ENCODE measurements around the gene MTCP1. TPM values are rescaled to one million over a fixed set of nuclear protein-coding genes. Genes with fewer than 3 reads are reported as not detected.

MTCP1 gene
- total RNA-seq, 4 donors from 2014 or later, result 1.6 to 2.3 (median 1.9) TPM

DNA sequence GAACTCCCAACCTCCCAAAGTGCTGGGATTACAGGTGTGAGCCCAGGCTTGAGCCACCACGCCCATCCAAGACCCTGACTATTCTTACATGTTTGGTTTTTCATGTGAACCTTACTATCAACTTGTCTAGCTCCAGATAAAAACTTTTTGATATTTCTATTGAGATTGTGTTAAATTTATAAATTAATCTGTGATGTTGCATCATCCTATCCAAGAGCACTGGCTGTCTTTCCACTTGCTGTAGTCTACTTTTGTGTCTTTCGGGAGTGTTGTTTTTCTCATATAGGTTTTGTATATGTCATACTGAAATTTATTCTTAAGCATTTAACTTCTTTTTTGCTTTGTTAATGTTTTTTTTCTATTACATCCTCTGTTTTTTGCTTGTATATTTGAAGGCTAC, 35.0 kb upstream of the MTCP1 start:
- no peaks in the 10 kb centered on the region for H3K4me1 ChIP-seq
- WGBS, result 88% methylated on average over 2 of the region's 2 CpGs
- TF ChIP-seq POLR2AphosphoS5 (IDR thresholded peaks at IDR 0.05) (no peak), EP300 (IDR thresholded peaks at IDR 0.05) (no peak), CTCF (IDR thresholded peaks at IDR 0.05) (no peak), POLR2A (IDR thresholded peaks at IDR 0.05) (no peak)

GRCh38 chrX:155094468-155095061, 23.6 kb upstream of the MTCP1 start:
- H3K27ac ChIP-seq, result no peak overlapping the region
- WGBS, result 46% methylated on average over 4 of the region's 4 CpGs

More for the DNA sequence above, 35.0 kb upstream of the MTCP1 start:
- no peak overlapping the region for H3K27ac ChIP-seq
- DNase-seq (ENCODE audit: low spot score in 2 of 2), result no peak
- no peaks in the 10 kb centered on the region for H3K27me3 ChIP-seq
- H3K4me3 ChIP-seq, result no peak overlapping the region
- no peaks in the 10 kb centered on the region for H3K36me3 ChIP-seq
- no peaks in the 10 kb centered on the region for H3K9me3 ChIP-seq

GRCh38 chrX:155086961-155087735, 16.2 kb upstream of the MTCP1 start:
- Histone ChIP-seq H3K4me3 (no peak overlapping the region), H3K4me1 (no peaks in the 10 kb centered on the region), H3K36me3 (peaks cover 7% of the 10 kb centered on the region), H3K27ac (no peak overlapping the region), H3K9me3 (no peaks in the 10 kb centered on the region), H3K27me3 (no peaks in the 10 kb centered on the region)
- TF ChIP-seq POLR2A (IDR thresholded peaks at IDR 0.05), result no peak
- TF ChIP-seq POLR2AphosphoS5 (IDR thresholded peaks at IDR 0.05), result no peak
- no peak for TF ChIP-seq CTCF (IDR thresholded peaks at IDR 0.05)
- TF ChIP-seq EP300 (IDR thresholded peaks at IDR 0.05), result no peak
- WGBS, result 85% methylated on average over 26 of the region's 26 CpGs
- no peak for DNase-seq (ENCODE audit: low spot score in 2 of 2)

More at GRCh38 chrX:155094468-155095061, 23.6 kb upstream of the MTCP1 start:
- Histone ChIP-seq H3K27me3 (no peaks in the 10 kb centered on the region), H3K4me1 (no peaks in the 10 kb centered on the region), H3K9me3 (no peaks in the 10 kb centered on the region), H3K4me3 (no peak overlapping the region), H3K36me3 (peaks cover 7% of the 10 kb centered on the region)
- TF ChIP-seq POLR2AphosphoS5 (IDR thresholded peaks at IDR 0.05), result no peak
- TF ChIP-seq EP300 (IDR thresholded peaks at IDR 0.05), result no peak
- TF ChIP-seq POLR2A (IDR thresholded peaks at IDR 0.05), result no peak
- peak; percentile 13 to 24 for TF ChIP-seq CTCF (IDR thresholded peaks at IDR 0.05)
- DNase-seq (ENCODE audit: low spot score in 2 of 2), result no peak

DNA sequence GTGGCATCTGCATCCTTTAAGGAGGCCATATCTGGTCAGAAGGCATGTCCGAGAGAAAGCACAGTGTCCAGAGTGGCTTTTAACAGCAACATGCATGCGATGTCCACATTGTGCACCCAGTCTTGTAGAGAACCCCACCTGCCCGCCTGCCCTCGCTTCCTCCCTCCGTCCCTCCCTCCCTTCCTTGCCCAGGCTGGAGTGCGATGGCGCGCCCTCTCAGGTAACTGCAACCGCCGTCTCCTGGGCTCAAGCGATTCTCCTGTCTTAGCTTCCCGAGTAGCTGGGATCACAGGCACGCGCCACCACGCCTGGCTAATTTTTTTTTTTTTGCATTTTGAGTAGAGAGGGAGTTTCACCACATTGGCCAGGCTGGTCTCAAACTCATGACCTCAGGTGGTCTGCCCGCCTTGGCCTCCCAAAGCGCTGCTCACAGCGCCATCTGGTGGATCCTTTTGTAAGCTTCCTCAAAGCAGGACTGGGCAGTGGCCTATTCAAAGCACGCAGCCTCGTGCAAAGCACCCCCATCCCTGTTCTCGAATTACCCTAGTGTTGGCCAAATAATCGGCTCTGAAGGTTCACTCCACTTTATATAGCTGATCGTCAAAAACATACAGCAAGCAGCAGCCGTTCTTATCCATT, 15.4 kb upstream of the MTCP1 start:
- no peak for TF ChIP-seq EP300 (IDR thresholded peaks at IDR 0.05)
- no peak for TF ChIP-seq POLR2A (IDR thresholded peaks at IDR 0.05)
- TF ChIP-seq POLR2AphosphoS5 (IDR thresholded peaks at IDR 0.05), result no peak
- TF ChIP-seq CTCF (IDR thresholded peaks at IDR 0.05), result peak in 1 of 2 donors; percentile 20
- H3K4me1 ChIP-seq, result no peaks in the 10 kb centered on the region
- WGBS, result 77% methylated on average over 24 of the region's 24 CpGs
- no peak for DNase-seq (ENCODE audit: low spot score in 2 of 2)
- H3K36me3 ChIP-seq, result peaks cover 7% of the 10 kb centered on the region
- H3K27ac ChIP-seq, result no peak overlapping the region
- H3K4me3 ChIP-seq, result no peak overlapping the region
- no peaks in the 10 kb centered on the region for H3K9me3 ChIP-seq
- no peaks in the 10 kb centered on the region for H3K27me3 ChIP-seq
